ENCODE results near the gene FAM118B. TPM values are rescaled to one million over a fixed set of nuclear protein-coding genes. Genes with fewer than 3 reads are reported as not detected.

The FAM118B gene
- total RNA-seq, 1 experiment from 2014 or later = 40.0 TPM

DNA sequence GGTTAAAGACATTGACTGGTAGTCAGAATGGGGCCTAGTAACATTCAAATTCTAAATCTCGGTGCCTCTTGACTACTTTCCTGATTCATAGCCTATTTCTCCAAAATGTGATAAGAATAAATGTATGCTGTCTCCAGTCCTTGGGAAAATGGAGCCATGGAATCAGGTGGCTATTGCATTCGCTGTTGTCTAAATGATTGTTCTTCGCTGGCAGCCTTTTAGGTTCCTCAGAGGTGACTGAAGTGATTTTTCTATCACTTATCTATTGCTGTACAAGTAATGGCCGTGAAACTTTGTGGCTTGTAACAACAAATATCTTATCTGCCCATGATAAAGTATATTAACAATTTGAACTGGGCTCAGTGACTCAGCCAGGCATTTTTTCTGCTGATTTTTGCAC is 41.7 kb downstream of the FAM118B start:
- Mint-ChIP-seq H3K9me3 (no peaks in the 10 kb centered on the region), H3K27me3 (ENCODE audit: low read depth) (no peaks in the 10 kb centered on the region), H3K27ac (no peak overlapping the region; a peak in 1 of 7 replicates), H3K4me3 (no peak overlapping the region), H3K4me1 (no peaks in the 10 kb centered on the region), H3K36me3 (ENCODE audit: insufficient read depth in 1 of 3, low read depth in 3 of 3) (peaks cover 14 to 61% (median 48%) of the 10 kb centered on the region in 3 experiments)
- no peak for DNase-seq
- Histone ChIP-seq H4K8ac (replicated peaks; ENCODE audit: insufficient read length, low read depth, low read length) (no peak overlapping the region), H3K18ac (ENCODE audit: insufficient read length, low read depth, low read length) (no peak overlapping the region), H3K79me2 (ENCODE audit: insufficient read depth, low read length) (no peaks in the 10 kb centered on the region), H3K4me1 (ENCODE audit: insufficient read depth, low read length) (no peaks in the 10 kb centered on the region), H3K27me3 (ENCODE audit: insufficient read depth, low read length) (no peaks in the 10 kb centered on the region; the same call in 1 of the 2 replicates), H3K23me2 (ENCODE audit: insufficient read length, low read depth, low read length, poor library complexity, severe bottlenecking) (no peaks in the 10 kb centered on the region), H3K9ac (ENCODE audit: extremely low read depth, insufficient read length, low read length) (no peak overlapping the region), H2BK5ac (ENCODE audit: insufficient read length, low read length) (no peak overlapping the region), H2BK15ac (ENCODE audit: low read depth, low read length) (no peak overlapping the region), H3K27ac (ENCODE audit: insufficient read length, low read depth, low read length) (no peak overlapping the region), H3T11ph (ENCODE audit: low read length) (no peak overlapping the region), H3K79me1 (ENCODE audit: insufficient read depth, low read depth, low read length, poor library complexity, severe bottlenecking) (no peaks in the 10 kb centered on the region), H3K14ac (ENCODE audit: insufficient read depth, low read length) (no peak overlapping the region), H2AK5ac (ENCODE audit: insufficient read length, low read length) (no peak overlapping the region), H3K4me2 (ENCODE audit: insufficient read depth, insufficient read length, low read length) (no peak overlapping the region), H3K56ac (ENCODE audit: insufficient read length, low read depth, low read length) (no peak overlapping the region), H4K5ac (ENCODE audit: insufficient read length, low read depth, low read length) (no peak overlapping the region), H2BK20ac (ENCODE audit: low read depth, low read length, poor library complexity, severe bottlenecking) (no peak overlapping the region), H4K20me1 (ENCODE audit: control insufficient read depth, insufficient read depth, insufficient read length) (no peaks in the 10 kb centered on the region), H2BK12ac (ENCODE audit: insufficient read length, low read depth, low read length) (no peak overlapping the region), H3K4ac (ENCODE audit: low read depth, low read length) (no peak overlapping the region), H4K91ac (ENCODE audit: insufficient read length, low read depth, low read length) (no peak overlapping the region), H3K9me3 (ENCODE audit: control insufficient read depth, low read depth, low read length) (no peaks in the 10 kb centered on the region), H2BK120ac (ENCODE audit: low read depth, low read length, poor library complexity, severe bottlenecking) (no peak overlapping the region), H2AFZ (ENCODE audit: low read length) (no peak overlapping the region), H3K23ac (ENCODE audit: insufficient read length, low read depth, low read length) (no peak overlapping the region)
- no CpG with 5 or more reads among the region's 4 CpGs for WGBS (ENCODE audit: extremely low coverage, insufficient read length, low lambda C conversion rate)
- TF ChIP-seq, protein P1, sequence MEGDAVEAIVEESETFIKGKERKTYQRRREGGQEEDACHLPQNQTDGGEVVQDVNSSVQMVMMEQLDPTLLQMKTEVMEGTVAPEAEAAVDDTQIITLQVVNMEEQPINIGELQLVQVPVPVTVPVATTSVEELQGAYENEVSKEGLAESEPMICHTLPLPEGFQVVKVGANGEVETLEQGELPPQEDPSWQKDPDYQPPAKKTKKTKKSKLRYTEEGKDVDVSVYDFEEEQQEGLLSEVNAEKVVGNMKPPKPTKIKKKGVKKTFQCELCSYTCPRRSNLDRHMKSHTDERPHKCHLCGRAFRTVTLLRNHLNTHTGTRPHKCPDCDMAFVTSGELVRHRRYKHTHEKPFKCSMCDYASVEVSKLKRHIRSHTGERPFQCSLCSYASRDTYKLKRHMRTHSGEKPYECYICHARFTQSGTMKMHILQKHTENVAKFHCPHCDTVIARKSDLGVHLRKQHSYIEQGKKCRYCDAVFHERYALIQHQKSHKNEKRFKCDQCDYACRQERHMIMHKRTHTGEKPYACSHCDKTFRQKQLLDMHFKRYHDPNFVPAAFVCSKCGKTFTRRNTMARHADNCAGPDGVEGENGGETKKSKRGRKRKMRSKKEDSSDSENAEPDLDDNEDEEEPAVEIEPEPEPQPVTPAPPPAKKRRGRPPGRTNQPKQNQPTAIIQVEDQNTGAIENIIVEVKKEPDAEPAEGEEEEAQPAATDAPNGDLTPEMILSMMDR (conservative IDR thresholded peaks at IDR 0.05) = no peak
